ENCODE results near the gene PPP1R14B.

The PPP1R14B gene

GRCh38 chr11:64222651-64223000 is 24.1 kb downstream of the PPP1R14B start:
- no peak for TF ChIP-seq CTCF (conservative IDR thresholded peaks at IDR 0.05; ENCODE audit: low read depth)
- CTCF ChIA-PET = no interaction called here
- peak overlapping the region; percentile 98 for H3K27ac ChIP-seq
- DNase-seq (ENCODE audit: low spot score) = no peak
- POLR2A ChIA-PET (ENCODE audit: low non-redundant PET) = no interaction called here

GRCh38 chr11:64220798-64221197 is 25.9 kb downstream of the PPP1R14B start:
- TF ChIP-seq CTCF (conservative IDR thresholded peaks at IDR 0.05; ENCODE audit: low read depth) = no peak
- DNase-seq (ENCODE audit: low spot score) = no peak
- POLR2A ChIA-PET (ENCODE audit: low non-redundant PET) = no interaction called here
- CTCF ChIA-PET = no interaction called here
- peak overlapping the region; percentile 7 for H3K27ac ChIP-seq

GRCh38 chr11:64220271-64220670 is 26.5 kb downstream of the PPP1R14B start:
- DNase-seq (ENCODE audit: low spot score) = no peak
- H3K27ac ChIP-seq = peak overlapping the region; percentile 7; the same call in 1 of the 2 replicates
- CTCF ChIA-PET = interaction anchor here (1.5 kb wide), 1 partner anchor 16 kb away, joined by 5 read pairs; no protein-coding TSS in a partner anchor
- POLR2A ChIA-PET (ENCODE audit: low non-redundant PET) = no interaction called here
- no peak for TF ChIP-seq CTCF (conservative IDR thresholded peaks at IDR 0.05; ENCODE audit: low read depth)

DNA sequence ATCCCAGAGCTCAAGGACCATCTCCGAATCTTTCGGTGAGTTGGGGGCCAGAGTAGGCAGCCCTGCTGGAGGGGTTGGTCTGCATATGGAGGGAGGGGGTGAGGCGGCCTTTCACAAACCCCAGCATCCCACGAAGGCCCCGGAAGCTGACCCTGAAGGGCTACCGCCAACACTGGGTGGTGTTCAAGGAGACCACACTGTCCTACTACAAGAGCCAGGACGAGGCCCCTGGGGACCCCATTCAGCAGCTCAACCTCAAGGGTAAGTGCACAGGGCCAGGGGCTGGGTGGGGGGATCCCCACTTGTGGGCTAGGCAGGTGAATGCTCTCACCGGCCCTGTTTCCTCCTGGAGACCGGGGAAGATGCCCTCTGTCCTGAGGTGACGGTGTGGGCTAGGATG is 27.0 kb downstream of the PPP1R14B start:
- ChIA-PET CTCF (interaction anchor here (1.5 kb wide), 1 partner anchor 15 kb away, joined by 5 read pairs; no protein-coding TSS in a partner anchor), POLR2A (ENCODE audit: low non-redundant PET) (no interaction called here)
- no peak for TF ChIP-seq CTCF (conservative IDR thresholded peaks at IDR 0.05; ENCODE audit: low read depth)
- H3K27ac ChIP-seq = no peak overlapping the region
- DNase-seq (ENCODE audit: low spot score) = no peak

DNA sequence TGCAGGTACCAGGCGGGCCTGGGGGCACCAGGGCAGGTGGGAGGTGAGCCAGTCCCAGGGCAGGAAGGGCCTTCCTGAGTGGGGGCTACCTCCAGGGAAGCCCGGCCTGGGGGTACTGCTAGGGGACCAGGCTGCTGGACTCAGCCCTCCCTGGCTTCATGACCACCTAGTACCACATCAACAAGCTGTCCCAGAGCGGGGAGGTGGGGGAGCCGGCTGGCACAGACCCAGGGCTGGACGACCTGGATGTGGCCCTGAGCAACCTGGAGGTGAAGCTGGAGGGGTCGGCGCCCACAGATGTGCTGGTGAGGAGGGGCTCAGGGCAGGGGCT is 27.4 kb downstream of the PPP1R14B start:
- ChIA-PET CTCF (interaction anchor here (1.5 kb wide), 1 partner anchor 15 kb away, joined by 5 read pairs; no protein-coding TSS in a partner anchor), POLR2A (ENCODE audit: low non-redundant PET) (no interaction called here)
- H3K27ac ChIP-seq = no peak overlapping the region
- no peak for DNase-seq (ENCODE audit: low spot score)
- no peak for TF ChIP-seq CTCF (conservative IDR thresholded peaks at IDR 0.05; ENCODE audit: low read depth)

DNA sequence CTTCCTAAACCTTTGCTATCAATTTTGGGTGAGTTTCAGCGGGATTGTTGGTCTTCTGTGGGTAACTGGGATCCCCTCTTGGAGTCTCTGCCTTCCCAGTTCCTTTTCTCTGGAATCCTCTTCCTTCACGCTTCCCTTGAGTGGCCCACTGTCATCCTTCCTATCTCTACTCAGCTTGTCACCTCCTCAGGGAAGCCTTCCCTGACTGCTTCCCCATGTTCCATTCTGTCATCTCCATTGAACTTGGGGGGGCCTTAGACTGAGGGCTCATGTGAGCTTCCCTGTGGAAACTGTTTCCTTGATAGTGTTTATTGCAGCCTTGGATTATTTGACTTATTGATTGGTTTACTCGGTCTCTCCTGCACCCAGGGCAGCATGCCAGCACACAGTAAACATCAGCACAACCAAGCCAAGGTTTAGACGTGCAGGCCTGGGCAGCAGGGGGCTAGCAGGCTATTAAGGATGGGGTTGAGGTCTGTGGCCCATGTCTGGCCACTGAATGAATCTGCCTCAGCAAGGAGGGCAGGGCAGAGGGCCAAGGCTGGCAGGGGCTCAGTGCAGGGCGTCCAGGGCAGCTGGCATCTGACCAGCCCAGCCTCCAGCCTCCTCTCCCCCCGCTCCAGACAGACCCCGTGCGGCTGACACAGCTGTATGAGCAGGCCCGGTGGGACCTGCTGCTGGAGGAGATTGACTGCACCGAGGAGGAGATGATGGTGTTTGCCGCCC is 28.0 kb downstream of the PPP1R14B start:
- POLR2A ChIA-PET (ENCODE audit: low non-redundant PET) = no interaction called here
- DNase-seq (ENCODE audit: low spot score) = no peak
- CTCF ChIA-PET = interaction anchor here (1.5 kb wide), 1 partner anchor 14 kb away, joined by 5 read pairs; no protein-coding TSS in a partner anchor
- H3K27ac ChIP-seq = no peak overlapping the region
- TF ChIP-seq CTCF (conservative IDR thresholded peaks at IDR 0.05; ENCODE audit: low read depth) = no peak

Data from RWPE1 (cell line).